ENCODE measurements around the gene SIPA1L3. TPM values are rescaled to one million over a fixed set of nuclear protein-coding genes. Genes with fewer than 3 reads are reported as not detected.
A peak's percentile ranks its signal among the peaks of the same experiment; 100 is the strongest.

SIPA1L3 gene
- total and polyA plus RNA-seq, 9 of the 15 experiments (the other 6 are each of a cell fraction or from before 2014, with no cell fraction given), result 0.01 to 6.1 (median 2.5) TPM

DNA sequence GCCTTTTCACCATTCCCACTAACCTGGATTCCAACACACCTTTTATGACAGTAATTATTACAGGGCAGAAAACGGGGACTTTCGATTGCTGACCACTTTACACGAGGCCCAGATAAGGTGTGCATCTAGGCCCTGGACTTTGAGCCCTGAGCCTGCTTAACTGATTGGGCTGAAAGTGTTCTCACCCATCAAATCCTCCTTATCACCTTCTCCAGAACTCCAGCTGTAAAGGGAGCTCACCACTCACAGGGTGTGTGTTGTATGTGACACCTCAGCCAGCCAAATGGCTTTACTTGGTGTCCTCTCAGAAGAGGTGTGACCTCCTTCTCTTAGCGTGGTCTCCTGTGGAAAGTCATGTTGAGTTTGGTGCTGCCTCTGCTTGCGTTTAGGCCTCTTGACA, 36.5 kb downstream of the SIPA1L3 start (continued):
- no peak; the same call in 1 of the 2 replicates for TF ChIP-seq GATAD2B (IDR thresholded peaks at IDR 0.05; ENCODE audit: borderline replicate concordance)
- no peak for TF ChIP-seq ZNF146 (CRISPR knock-in tag; IDR thresholded peaks at IDR 0.05; ENCODE audit: unreplicated experiment)
- TF ChIP-seq ILK (tag; IDR thresholded peaks at IDR 0.05; ENCODE audit: borderline replicate concordance, low read depth), result no peak
- TF ChIP-seq, protein P1, sequence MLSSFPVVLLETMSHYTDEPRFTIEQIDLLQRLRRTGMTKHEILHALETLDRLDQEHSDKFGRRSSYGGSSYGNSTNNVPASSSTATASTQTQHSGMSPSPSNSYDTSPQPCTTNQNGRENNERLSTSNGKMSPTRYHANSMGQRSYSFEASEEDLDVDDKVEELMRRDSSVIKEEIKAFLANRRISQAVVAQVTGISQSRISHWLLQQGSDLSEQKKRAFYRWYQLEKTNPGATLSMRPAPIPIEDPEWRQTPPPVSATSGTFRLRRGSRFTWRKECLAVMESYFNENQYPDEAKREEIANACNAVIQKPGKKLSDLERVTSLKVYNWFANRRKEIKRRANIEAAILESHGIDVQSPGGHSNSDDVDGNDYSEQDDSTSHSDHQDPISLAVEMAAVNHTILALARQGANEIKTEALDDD (IDR thresholded peaks at IDR 0.05), result 0 out of 2 replicates have a peak, but pooled peaks have one; percentile 13
- peak; percentile 44 to 72; a peak in 3 of 4 replicates for TF ChIP-seq KDM1A (IDR thresholded peaks at IDR 0.05)
- no peak for TF ChIP-seq TAF15 (IDR thresholded peaks at IDR 0.05; ENCODE audit: low read depth, low read length)
- no peak for TF ChIP-seq ZNF354B (CRISPR knock-in tag; IDR thresholded peaks at IDR 0.05)
- TF ChIP-seq ETV6 (IDR thresholded peaks at IDR 0.05; ENCODE audit: borderline replicate concordance in 1 of 2, low read depth in 2 of 2, low read length in 1 of 2), result no peak
- TF ChIP-seq ETV6 (CRISPR knock-in tag; IDR thresholded peaks at IDR 0.05; ENCODE audit: borderline replicate concordance), result no peak
- no peak for TF ChIP-seq CHCHD3 (CRISPR knock-in tag; IDR thresholded peaks at IDR 0.05)
- no peak for TF ChIP-seq YY1 (IDR thresholded peaks at IDR 0.05; ENCODE audit: borderline replicate concordance in 1 of 3, control insufficient read depth in 1 of 3, extremely low read depth in 1 of 3, insufficient read depth in 3 of 3, insufficient read length in 1 of 3, insufficient replicate concordance in 2 of 3, low read depth in 1 of 3, low read length in 2 of 3)
- no peak for TF ChIP-seq ZFP30 (CRISPR knock-in tag; IDR thresholded peaks at IDR 0.05; ENCODE audit: borderline replicate concordance)
- TF ChIP-seq SRSF9 (IDR thresholded peaks at IDR 0.05; ENCODE audit: borderline replicate concordance, low read depth, low read length), result no peak
- no peak for TF ChIP-seq KHSRP (IDR thresholded peaks at IDR 0.05)
- TF ChIP-seq MED1 (CRISPR knock-in tag; IDR thresholded peaks at IDR 0.05; ENCODE audit: borderline replicate concordance), result no peak
- TF ChIP-seq MBD2 (IDR thresholded peaks at IDR 0.05; ENCODE audit: borderline replicate concordance, low read depth), result no peak
- no peak for TF ChIP-seq TCF7L2 (IDR thresholded peaks at IDR 0.05; ENCODE audit: low read depth, low read length)
- TF ChIP-seq, protein P2, sequence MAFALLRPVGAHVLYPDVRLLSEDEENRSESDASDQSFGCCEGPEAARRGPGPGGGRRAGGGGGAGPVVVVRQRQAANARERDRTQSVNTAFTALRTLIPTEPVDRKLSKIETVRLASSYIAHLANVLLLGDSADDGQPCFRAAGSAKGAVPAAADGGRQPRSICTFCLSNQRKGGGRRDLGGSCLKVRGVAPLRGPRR (CRISPR knock-in tag; IDR thresholded peaks at IDR 0.05), result no peak
- no peak for TF ChIP-seq CBFB (CRISPR knock-in tag; IDR thresholded peaks at IDR 0.05)
- no peak for TF ChIP-seq ETV5 (CRISPR knock-in tag; IDR thresholded peaks at IDR 0.05; ENCODE audit: low read depth)
- no peak for TF ChIP-seq EGR1 (conservative IDR thresholded peaks at IDR 0.05)
- no peak for TF ChIP-seq HCFC1 (IDR thresholded peaks at IDR 0.05; ENCODE audit: low read depth, low read length)
- TF ChIP-seq, protein P3, sequence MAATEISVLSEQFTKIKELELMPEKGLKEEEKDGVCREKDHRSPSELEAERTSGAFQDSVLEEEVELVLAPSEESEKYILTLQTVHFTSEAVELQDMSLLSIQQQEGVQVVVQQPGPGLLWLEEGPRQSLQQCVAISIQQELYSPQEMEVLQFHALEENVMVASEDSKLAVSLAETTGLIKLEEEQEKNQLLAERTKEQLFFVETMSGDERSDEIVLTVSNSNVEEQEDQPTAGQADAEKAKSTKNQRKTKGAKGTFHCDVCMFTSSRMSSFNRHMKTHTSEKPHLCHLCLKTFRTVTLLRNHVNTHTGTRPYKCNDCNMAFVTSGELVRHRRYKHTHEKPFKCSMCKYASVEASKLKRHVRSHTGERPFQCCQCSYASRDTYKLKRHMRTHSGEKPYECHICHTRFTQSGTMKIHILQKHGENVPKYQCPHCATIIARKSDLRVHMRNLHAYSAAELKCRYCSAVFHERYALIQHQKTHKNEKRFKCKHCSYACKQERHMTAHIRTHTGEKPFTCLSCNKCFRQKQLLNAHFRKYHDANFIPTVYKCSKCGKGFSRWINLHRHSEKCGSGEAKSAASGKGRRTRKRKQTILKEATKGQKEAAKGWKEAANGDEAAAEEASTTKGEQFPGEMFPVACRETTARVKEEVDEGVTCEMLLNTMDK (IDR thresholded peaks at IDR 0.05; ENCODE audit: borderline replicate concordance, insufficient read depth, low read depth, low read length, poor library complexity, severe bottlenecking), result no peak
- no peak for TF ChIP-seq NFRKB (IDR thresholded peaks at IDR 0.05; ENCODE audit: low read depth)
- no peak for TF ChIP-seq XRCC3 (IDR thresholded peaks at IDR 0.05)
- TF ChIP-seq ZNF197 (CRISPR knock-in tag; IDR thresholded peaks at IDR 0.05; ENCODE audit: low read depth), result no peak

Measured in K562 (cell line).